ENCODE measurements around the gene COQ8A.

Gene COQ8A

DNA sequence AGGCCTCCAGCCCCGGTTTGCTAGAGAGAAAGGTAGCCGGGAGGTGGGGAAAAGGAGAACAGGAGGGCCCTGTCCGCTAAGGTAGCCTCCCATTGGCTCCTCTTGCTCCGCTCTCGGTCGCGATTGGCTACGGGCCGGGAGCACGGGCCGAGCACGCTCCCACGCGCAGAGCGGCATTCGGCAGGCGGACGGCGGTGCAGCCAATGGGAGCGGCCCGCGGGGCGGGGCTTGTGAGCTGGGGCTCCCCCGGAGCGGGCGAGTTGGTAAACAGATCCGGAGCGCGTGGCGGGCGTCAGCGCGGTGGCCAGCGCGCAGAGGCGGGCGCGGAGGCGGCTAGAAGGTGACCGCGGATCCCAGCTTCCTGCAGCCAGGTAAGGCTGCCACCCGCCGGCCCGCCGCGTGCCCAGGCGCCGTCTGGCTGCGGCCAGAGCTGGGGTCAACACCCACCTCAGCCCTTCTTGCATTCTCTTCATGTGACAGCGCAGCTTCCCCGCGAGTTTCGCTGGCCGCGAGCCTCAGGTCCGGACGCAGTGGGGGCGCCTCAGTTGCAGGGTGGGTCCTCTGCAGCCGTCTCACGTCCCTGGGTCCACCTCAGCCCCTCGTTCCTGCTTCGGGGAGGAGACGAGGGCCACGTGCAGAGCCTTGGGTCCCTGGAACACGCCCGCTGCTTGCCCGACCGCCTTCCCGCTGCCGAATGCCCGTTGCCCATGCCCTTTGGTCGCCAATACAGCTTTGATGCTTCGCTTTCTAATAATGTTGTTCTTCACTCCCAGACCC, at the start of gene COQ8A:
Gene COQ8A (plus strand): TSS at position 266 of the 777 bp plus-strand sequence. CDS start 21,092 bp downstream, outside the sequence.
- no peaks in the 10 kb centered on the region for H3K27me3 Mint-ChIP-seq

DNA sequence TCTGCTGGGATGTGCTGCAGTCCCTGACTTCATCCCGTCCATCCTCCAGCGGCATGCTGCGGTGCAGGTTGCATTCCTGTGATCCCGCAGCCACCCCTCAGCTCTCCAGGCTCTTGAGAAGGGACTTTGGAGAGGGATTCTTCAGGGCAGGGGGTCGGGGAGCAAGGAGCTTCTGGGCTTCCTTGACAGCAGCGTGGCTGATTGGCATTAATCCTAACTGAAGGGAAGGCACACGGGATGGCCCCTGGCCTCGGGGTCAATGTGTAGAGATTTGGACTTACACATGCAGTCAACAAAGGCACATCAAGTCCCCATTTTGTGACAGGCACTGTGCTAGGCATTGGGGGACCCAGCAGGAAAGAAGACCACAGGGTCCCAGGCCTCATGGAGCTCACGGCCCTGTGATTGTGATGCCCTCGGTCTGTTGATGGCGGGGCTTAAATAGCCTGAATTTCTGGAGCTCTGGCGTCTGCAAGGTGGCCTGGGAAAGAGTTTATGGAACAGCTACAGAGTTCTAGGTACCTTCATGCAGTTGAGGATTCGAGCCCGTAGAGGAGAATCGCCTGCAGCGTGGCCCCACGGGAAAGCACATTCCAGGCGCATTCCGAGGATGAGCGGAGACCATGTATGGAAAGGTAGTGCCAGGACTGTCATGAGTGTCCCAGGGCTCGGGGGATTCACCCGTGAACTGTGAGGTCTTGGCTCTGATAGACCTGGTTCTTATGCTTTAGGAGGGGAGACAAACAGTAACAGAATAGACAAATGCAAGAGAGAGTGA, 49.6 kb upstream of the COQ8A start:
- no peaks in the 10 kb centered on the region for H3K27me3 Mint-ChIP-seq
- no peaks in the 10 kb centered on the region for H3K9me3 Mint-ChIP-seq (ENCODE audit: low read depth)
- peaks cover 8% of the 10 kb centered on the region for H3K4me1 Mint-ChIP-seq (ENCODE audit: low read depth)
- no peak overlapping the region for H3K4me3 Mint-ChIP-seq
- H3K27ac Mint-ChIP-seq, result no peak overlapping the region
- peaks cover 3% of the 10 kb centered on the region for H3K36me3 Mint-ChIP-seq

More for the DNA sequence above, at the start of gene COQ8A:
- H3K4me1 Mint-ChIP-seq (ENCODE audit: low read depth), result peaks cover 54% of the 10 kb centered on the region
- H3K4me3 Mint-ChIP-seq, result peak within 1 kb of the TSS; percentile 91
- H3K9me3 Mint-ChIP-seq (ENCODE audit: low read depth), result peaks cover 4% of the 10 kb centered on the region
- H3K36me3 Mint-ChIP-seq, result peaks cover 4% of the 10 kb centered on the region
- H3K27ac Mint-ChIP-seq, result peak within 1 kb of the TSS; percentile 96

GRCh38 chr1:226891346-226891745, 48.7 kb upstream of the COQ8A start:
- Mint-ChIP-seq H3K27me3 (no peaks in the 10 kb centered on the region), H3K36me3 (peaks cover 3% of the 10 kb centered on the region)

DNA sequence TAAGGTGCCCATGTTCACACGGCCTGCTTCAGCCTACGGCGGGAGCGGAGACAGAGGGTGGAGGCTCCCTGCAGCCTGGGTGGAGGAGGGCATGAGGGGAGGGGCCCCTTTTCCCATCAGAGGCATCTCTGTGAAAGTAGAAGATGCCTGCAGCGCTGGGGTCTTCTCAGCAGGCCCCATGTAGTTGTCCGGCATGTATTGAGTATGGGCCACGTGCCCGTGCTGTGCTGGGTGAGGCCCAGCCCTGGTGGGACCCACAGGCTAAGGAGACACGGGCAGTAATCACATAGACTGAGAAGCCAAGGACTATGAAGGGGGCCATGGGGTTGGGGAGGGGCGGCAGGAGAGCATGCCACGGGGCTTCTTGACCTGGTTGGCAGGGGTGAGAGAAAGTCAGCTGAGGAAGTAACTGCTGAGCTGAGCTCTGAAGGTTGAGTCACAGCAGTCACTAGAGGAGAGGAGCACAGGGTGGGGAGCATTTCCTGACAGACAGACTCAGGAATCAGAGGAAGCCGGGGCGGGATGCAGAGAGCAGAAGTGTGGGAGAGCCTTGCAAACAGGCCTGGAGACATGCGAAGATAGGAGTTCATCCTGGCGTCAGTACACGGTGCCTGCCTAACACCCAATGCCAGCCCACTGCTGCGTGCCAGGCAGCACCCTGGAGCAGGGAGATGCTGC, 48.1 kb upstream of the COQ8A start:
- Mint-ChIP-seq H3K27ac (no peak overlapping the region), H3K27me3 (no peaks in the 10 kb centered on the region), H3K4me3 (no peak overlapping the region), H3K36me3 (peaks cover 3% of the 10 kb centered on the region), H3K4me1 (ENCODE audit: low read depth) (no peaks in the 10 kb centered on the region), H3K9me3 (ENCODE audit: low read depth) (no peaks in the 10 kb centered on the region)

More at GRCh38 chr1:226891346-226891745, 48.7 kb upstream of the COQ8A start:
- Mint-ChIP-seq H3K9me3 (ENCODE audit: low read depth) (no peaks in the 10 kb centered on the region), H3K4me3 (no peak overlapping the region), H3K27ac (no peak overlapping the region), H3K4me1 (ENCODE audit: low read depth) (no peaks in the 10 kb centered on the region)

DNA sequence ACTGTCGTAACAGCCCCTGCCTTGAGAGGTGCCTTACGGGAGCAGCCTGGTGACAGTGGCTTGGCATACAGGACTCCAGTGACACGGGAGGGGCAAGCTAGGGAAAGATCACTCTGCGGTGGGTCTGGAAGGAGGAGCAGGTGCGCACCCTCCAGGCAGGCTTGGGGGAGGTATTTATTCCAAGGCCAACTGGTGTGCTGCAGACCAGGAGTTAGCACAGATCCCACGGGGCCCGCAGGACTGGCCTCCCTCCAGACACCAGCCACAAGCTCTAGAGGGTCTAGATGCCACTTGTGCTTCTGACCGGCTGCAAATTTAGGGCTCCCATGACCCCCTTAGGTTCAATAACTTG, 47.6 kb upstream of the COQ8A start:
- no peaks in the 10 kb centered on the region for H3K4me1 Mint-ChIP-seq (ENCODE audit: low read depth)
- H3K27ac Mint-ChIP-seq, result no peak overlapping the region
- no peaks in the 10 kb centered on the region for H3K9me3 Mint-ChIP-seq (ENCODE audit: low read depth)
- H3K27me3 Mint-ChIP-seq, result no peaks in the 10 kb centered on the region
- no peak overlapping the region for H3K4me3 Mint-ChIP-seq
- peaks cover 3% of the 10 kb centered on the region for H3K36me3 Mint-ChIP-seq

- H3K9me3 Mint-ChIP-seq (ENCODE audit: low read depth), result no peaks in the 10 kb centered on the region
- no peak overlapping the region for H3K4me3 Mint-ChIP-seq
- H3K4me1 Mint-ChIP-seq (ENCODE audit: low read depth), result no peaks in the 10 kb centered on the region
These were observed 46.2 kb upstream of the COQ8A start for GRCh38 chr1:226893936-226894335.

DNA sequence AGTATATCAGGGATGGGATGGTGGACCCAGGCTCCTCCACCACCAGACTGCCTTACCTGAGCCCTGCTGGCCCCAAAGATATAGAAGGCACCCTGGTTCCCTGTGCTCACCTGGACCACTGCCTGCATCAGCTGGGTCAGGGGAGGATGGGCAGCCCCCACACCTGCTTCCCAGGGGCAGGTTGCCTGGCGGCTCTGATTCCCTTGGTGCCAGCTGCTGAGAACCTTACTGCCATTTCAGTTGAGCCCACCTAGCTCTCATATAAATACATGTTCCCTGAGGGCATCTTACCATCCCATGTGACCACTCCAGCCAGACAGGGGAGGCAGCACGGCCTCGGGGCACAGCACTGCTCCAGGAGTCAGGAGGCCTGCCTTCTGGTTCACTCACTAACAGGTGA, 45.3 kb upstream of the COQ8A start:
- Mint-ChIP-seq H3K9me3 (ENCODE audit: low read depth) (no peaks in the 10 kb centered on the region), H3K4me1 (ENCODE audit: low read depth) (no peaks in the 10 kb centered on the region)

More at GRCh38 chr1:226893936-226894335, 46.2 kb upstream of the COQ8A start:
- Mint-ChIP-seq H3K27me3 (no peaks in the 10 kb centered on the region), H3K36me3 (peaks cover 3% of the 10 kb centered on the region), H3K27ac (no peak overlapping the region)

DNA sequence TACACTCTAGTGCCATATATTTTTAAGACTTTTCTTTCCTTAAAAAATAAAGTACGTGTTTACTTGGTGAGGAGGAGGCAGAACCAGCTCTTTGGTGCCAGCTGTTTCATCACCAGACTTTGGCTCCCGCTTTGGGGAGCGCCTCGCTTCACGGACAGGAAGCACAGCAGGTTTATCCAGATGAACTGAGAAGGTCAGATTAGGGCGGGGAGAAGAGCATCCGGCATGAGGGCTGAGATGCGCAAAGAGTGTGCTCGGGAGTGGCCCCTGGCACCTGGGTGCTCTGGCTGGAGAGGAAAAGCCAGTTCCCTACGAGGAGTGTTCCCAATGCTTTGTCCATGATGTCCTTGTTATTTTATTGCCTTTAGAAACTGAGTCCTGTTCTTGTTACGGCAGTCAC, 44.5 kb upstream of the COQ8A start:
- H3K27ac Mint-ChIP-seq, result no peak overlapping the region
- no peak overlapping the region for H3K4me3 Mint-ChIP-seq
- no peaks in the 10 kb centered on the region for H3K4me1 Mint-ChIP-seq (ENCODE audit: low read depth)
- H3K9me3 Mint-ChIP-seq (ENCODE audit: low read depth), result no peaks in the 10 kb centered on the region
- H3K36me3 Mint-ChIP-seq, result peaks cover 2% of the 10 kb centered on the region
- H3K27me3 Mint-ChIP-seq, result no peaks in the 10 kb centered on the region

More for the DNA sequence above, 45.3 kb upstream of the COQ8A start:
- H3K36me3 Mint-ChIP-seq, result peaks cover 3% of the 10 kb centered on the region
- H3K27me3 Mint-ChIP-seq, result no peaks in the 10 kb centered on the region
- H3K27ac Mint-ChIP-seq, result no peak overlapping the region
- H3K4me3 Mint-ChIP-seq, result no peak overlapping the region

GRCh38 chr1:226898246-226898645, 41.8 kb upstream of the COQ8A start:
- no peaks in the 10 kb centered on the region for H3K9me3 Mint-ChIP-seq (ENCODE audit: low read depth)
- no peaks in the 10 kb centered on the region for H3K4me1 Mint-ChIP-seq (ENCODE audit: low read depth)
- H3K4me3 Mint-ChIP-seq, result no peak overlapping the region
- no peaks in the 10 kb centered on the region for H3K27me3 Mint-ChIP-seq
- H3K27ac Mint-ChIP-seq, result no peak overlapping the region
- H3K36me3 Mint-ChIP-seq, result no peaks in the 10 kb centered on the region

DNA sequence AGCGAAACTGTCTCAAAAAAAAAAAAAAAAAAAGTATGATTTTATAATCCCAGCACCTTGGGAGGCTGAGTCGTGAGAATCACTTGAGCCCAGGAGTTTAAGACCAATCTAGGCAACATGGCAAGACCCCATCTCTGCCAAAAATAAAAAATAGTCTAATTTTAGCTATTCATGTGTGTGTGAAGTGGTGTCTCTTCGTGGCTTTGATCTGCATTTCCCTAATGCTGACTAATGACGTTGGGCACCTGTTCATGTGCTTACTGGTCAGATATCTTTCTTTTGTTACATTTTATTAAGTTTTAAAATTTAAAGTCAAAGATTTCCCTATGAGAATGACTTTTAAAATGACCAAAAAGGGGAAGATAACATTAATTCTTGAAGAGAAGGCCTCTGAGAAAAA, 38.7 kb upstream of the COQ8A start:
- Mint-ChIP-seq H3K27ac (no peak overlapping the region), H3K4me3 (no peak overlapping the region), H3K9me3 (ENCODE audit: low read depth) (no peaks in the 10 kb centered on the region), H3K36me3 (no peaks in the 10 kb centered on the region), H3K27me3 (no peaks in the 10 kb centered on the region), H3K4me1 (ENCODE audit: low read depth) (no peaks in the 10 kb centered on the region)

DNA sequence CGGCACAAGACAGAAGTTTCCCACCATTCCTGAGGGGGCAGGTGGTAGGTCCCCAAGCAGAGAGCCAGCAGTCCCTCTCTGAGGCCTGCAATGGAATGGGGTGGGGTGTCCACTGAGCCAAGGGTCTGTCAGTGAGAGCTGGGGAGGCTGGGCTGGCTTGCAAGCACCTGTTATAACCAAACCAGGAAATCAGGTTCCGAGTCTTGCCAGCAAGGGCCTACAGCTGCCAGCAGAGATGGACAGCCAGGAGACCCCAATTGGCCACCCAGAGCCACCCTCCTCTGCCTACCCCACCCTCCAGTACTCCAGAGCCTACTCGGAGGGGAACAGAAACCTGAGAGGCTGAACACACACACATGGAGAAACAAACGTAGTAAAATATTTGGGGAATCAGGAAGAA, 37.5 kb upstream of the COQ8A start:
- H3K27me3 Mint-ChIP-seq, result no peaks in the 10 kb centered on the region
- no peaks in the 10 kb centered on the region for H3K9me3 Mint-ChIP-seq (ENCODE audit: low read depth)
- no peaks in the 10 kb centered on the region for H3K4me1 Mint-ChIP-seq (ENCODE audit: low read depth)
- H3K4me3 Mint-ChIP-seq, result no peak overlapping the region
- H3K36me3 Mint-ChIP-seq, result no peaks in the 10 kb centered on the region
- no peak overlapping the region for H3K27ac Mint-ChIP-seq

GRCh38 chr1:226903819-226904716, 36.0 kb upstream of the COQ8A start:
- no peaks in the 10 kb centered on the region for H3K27me3 Mint-ChIP-seq
- no peak overlapping the region for H3K27ac Mint-ChIP-seq
- no peaks in the 10 kb centered on the region for H3K9me3 Mint-ChIP-seq (ENCODE audit: low read depth)
- no peaks in the 10 kb centered on the region for H3K4me1 Mint-ChIP-seq (ENCODE audit: low read depth)
- H3K36me3 Mint-ChIP-seq, result no peaks in the 10 kb centered on the region
- no peak overlapping the region for H3K4me3 Mint-ChIP-seq

DNA sequence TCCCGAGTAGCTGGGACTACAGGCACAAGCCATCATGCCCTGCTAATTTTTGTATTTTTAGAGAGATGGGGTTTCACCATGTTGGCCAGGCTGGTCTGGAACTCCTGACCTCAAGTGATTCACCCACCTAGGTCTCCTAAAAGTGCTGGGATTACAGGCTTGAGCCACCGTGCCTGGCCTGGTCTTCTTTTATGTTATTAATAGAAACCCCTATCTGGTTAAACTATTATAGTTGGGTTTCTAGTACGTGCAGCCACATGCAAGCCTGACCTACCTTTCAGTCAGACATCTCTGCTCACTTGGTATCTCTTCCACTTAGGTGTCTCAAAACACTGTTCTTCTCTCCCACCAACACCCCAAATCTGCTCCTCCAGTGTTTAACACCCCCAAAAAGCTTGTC, 35.3 kb upstream of the COQ8A start:
- H3K9me3 Mint-ChIP-seq (ENCODE audit: low read depth), result no peaks in the 10 kb centered on the region

GRCh38 chr1:226908419-226908818, 31.7 kb upstream of the COQ8A start:
- no peaks in the 10 kb centered on the region for H3K36me3 Mint-ChIP-seq

More for the DNA sequence above, 35.3 kb upstream of the COQ8A start:
- H3K27ac Mint-ChIP-seq, result no peak overlapping the region
- no peaks in the 10 kb centered on the region for H3K27me3 Mint-ChIP-seq
- H3K4me3 Mint-ChIP-seq, result no peak overlapping the region
- H3K4me1 Mint-ChIP-seq (ENCODE audit: low read depth), result no peaks in the 10 kb centered on the region
- no peaks in the 10 kb centered on the region for H3K36me3 Mint-ChIP-seq

More at GRCh38 chr1:226908419-226908818, 31.7 kb upstream of the COQ8A start:
- H3K9me3 Mint-ChIP-seq (ENCODE audit: low read depth), result no peaks in the 10 kb centered on the region
- no peak overlapping the region for H3K27ac Mint-ChIP-seq
- no peaks in the 10 kb centered on the region for H3K4me1 Mint-ChIP-seq (ENCODE audit: low read depth)
- no peaks in the 10 kb centered on the region for H3K27me3 Mint-ChIP-seq
- H3K4me3 Mint-ChIP-seq, result no peak overlapping the region
